ENCODE measurements around the gene C5orf46.
"Not testable (repeated sequence)": the region's sequence is repeated elsewhere in the genome, so short reads cannot be mapped to it uniquely, and the experiment has no call there.

C5orf46 gene

DNA sequence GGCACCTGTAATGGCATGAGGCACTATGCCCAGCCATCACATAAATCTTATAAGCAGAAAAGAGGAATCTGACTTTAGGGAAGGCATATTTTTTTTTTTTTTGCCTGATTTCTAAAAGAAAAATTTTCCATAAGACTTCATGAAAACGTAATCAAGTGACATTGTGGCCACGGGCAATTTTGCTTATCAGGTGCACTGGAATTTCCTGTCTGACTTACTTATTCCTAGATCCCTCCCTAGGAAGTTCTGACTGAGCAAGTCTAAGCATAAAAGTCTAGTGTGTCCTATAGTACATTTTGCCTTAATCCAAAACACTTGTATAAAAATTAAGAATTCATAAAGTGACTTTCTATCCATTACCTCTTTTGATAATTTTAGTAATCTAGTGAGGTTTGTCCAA lies 12.5 kb downstream of the C5orf46 start:
- DNase-seq (ENCODE audit: low read depth), result no peak

DNA sequence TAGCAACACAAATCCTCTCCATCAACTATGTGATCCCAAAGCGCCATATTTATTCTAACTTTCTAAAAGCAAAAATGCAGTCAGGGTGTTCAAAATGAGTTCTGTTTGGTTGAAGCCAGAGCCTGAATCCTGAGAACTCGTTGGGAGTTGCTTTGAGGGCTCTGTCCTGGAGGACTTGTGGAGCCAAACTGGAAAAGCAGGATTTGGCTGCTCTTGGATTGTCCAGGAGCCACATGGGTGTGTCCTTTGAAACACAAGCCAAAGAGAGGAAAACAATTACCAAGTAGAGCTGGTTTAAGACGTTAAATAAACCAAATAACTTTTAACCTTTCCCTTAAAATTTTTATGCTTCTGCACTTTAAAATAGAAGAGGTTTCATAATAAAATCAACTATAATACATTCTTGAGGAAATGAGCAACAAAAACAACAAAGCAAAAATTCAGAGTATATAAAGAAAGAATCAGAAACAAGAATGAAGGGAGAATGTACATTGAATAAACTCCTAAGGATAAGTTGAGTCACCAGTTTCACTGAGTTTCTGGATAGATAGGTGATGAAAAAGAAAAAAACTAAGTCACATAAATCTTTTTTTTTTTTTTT lies 13.5 kb downstream of the C5orf46 start:
- no peak for DNase-seq (ENCODE audit: low read depth)

- DNase-seq (ENCODE audit: low read depth), result no peak
Observed at GRCh38 chr5:147887930-147888329, 18.4 kb downstream of the C5orf46 start.

- no peak for DNase-seq (ENCODE audit: low read depth)
Observed at GRCh38 chr5:147887026-147887627, 19.2 kb downstream of the C5orf46 start.

DNA sequence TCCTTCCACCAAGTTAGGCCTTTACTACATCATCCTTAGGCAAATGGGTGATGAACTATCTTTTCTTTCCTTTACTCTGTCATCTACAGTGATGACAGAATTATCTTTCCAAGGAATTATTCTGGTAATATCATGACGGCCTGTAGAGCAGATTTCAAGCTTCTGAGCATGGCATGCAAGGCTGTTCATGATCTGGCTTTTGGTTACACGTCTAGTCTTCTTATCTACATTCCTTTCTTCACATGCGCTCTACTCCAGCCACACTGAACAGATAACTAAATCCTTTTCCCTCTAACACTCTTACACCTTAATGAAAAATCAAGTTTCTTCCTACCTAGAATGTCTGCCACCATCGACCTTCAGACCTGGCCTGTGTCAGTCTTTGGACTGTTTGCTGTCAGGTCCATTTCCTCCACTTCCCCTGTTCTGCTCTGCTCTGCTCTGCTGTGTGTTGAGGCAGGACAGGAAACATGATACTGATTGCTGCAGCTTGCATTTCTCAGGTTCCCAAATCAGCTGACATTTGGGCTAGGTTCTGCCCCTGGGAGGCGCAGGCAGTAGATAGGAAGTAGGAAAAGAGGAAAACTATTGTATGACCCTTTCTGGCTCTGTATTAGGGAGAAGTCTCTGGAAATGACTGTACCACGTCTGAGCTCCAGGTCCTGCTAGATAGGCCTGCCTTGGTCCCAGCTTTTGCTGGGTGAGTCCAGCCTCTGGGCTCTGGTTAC lies 23.6 kb downstream of the C5orf46 start:
- DNase-seq (ENCODE audit: low read depth), result no peak

DNA sequence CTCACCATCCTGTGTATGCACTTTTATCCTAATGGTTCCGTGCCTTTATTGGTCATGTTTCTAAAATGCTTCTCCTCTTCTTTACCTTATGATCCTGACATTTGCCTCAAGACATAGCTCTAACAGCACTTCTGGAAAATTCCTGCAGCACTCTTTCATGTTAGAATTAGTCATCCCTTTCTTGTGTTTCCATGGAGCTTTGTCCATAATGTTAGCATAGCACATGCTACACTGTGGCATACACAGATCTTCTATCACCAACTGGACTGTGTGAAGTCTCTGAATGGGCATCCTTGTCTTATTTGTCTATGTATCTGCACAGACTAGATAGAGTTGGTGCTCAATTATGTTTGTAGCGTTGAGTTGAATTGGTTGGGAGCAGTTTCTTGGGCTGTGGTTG lies 25.9 kb downstream of the C5orf46 start:
- no peak for DNase-seq (ENCODE audit: low read depth)

- DNase-seq (ENCODE audit: low read depth), result no peak
Observed at GRCh38 chr5:147879784-147880183, 26.6 kb downstream of the C5orf46 start.

GRCh38 chr5:147878066-147878759 lies 28.1 kb downstream of the C5orf46 start, which contains the start of gene SCGB3A2:
Gene SCGB3A2, plus strand, starts transcription at chr5:147878711. Its CDS starts 93 bp downstream, at chr5:147878804.
- DNase-seq (ENCODE audit: low read depth), result no peak

DNA sequence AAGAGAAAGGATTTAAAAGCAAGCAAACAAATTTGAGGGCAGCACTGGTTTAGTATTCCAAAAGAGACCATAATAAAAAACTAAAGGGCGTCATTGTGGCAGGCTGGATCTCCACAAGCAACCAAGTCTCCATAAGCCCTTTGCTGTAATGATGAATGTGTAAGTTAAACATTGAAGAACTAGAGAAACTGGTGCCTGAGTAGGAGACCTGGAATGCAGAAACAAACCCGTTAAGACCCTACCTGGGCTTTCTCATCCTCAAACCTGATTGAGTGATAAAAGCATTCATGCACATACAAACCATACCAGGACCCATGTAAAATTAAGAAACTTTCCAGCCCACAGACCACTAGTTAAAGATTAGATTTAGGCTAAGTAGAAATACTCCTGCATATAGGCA lies 29.7 kb downstream of the C5orf46 start:
- DNase-seq (ENCODE audit: low read depth), result no peak

DNA sequence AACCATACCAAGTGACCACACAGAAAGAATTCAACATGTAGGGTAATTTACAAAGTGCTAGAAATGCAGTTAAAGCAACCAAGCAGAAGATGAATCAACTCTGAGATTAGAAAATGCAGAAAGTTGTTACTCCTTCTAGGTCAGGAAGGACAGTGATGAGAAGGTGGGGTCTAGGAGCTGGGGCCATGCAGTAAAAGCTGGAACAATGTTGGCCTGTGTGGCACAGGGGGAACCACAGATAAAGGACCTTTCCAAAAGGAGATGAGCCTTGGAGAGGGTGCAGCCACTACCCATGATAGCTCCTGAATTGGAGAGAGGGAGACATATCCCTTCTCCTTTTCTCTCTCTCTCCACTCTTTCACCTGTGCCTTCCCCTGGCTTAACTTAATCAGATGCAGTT lies 30.2 kb downstream of the C5orf46 start:
- no peak for DNase-seq (ENCODE audit: low read depth)

- DNase-seq (ENCODE audit: low read depth), result no peak
Observed at GRCh38 chr5:147874910-147875367, 31.4 kb downstream of the C5orf46 start.

GRCh38 chr5:147874118-147874875 lies 32.0 kb downstream of the C5orf46 start:
- DNase-seq (ENCODE audit: low read depth), result not testable (repeated sequence)

DNA sequence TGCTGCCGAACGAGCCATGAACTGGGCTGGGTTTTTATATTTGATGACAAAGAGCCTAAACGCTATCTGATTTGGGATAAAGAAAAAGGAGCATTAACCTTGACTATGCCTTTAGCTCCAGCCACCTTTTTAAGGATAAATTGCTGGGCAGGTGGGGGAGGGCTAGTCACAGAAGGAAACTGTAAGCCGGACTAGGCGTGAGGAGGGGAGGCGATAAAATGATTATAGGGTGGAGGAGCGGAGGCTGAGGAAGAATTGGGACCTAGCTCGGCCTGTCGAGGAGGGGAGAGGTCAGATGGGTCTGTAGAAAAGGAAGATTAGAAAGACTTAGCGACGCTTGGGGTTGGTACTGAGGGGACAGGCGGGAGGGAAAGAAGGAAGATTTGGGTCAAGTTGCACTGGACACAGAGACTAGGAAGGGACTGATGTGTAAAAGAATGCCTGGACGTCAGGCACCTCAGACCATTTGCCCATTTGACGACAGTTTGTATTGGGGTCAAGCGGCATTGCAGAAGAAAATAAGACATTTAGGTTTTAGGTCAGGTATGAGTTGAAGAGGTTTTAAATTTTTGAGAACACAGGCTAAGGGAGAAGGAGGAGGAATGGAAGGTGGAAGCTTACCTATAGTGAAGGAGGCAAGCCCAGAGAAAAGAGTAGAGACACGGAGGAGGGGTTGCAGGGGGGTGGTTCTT lies 33.4 kb downstream of the C5orf46 start:
- DNase-seq (ENCODE audit: low read depth), result not testable (repeated sequence)

DNA sequence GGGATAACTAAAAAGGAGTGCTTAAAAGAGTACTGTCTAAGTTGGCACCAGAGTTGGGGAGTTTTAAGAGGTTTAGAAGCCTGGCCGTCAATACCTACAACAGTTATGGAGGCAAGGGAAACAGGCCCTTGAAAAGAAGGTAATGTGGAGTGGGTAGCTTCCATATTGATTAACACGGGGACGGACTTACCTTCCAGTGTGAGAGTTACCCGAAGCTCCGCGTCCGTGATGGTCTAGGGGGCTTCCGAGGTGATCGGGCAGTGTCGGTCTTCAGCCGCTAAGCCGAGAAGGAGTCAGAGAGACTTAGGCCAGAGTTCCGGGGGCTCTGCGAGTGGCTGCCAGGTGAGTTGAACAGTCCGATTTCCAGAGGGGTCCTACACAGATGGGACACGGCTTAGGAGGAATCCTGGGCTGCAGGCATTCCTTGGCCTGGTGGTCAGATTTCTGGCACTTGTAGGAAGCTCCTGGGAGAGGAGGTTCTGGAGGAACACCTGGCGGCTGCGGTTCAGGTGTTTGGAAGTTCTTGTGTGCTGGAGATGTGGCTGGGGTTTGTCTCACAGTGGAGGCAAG lies 34.3 kb downstream of the C5orf46 start:
- not testable (repeated sequence) for DNase-seq (ENCODE audit: low read depth)

- not testable (repeated sequence) for DNase-seq (ENCODE audit: low read depth)
Observed at GRCh38 chr5:147869892-147870291, 36.4 kb downstream of the C5orf46 start.

- no peak for DNase-seq (ENCODE audit: low read depth)
Observed at GRCh38 chr5:147869112-147869511, 37.2 kb downstream of the C5orf46 start.

DNA sequence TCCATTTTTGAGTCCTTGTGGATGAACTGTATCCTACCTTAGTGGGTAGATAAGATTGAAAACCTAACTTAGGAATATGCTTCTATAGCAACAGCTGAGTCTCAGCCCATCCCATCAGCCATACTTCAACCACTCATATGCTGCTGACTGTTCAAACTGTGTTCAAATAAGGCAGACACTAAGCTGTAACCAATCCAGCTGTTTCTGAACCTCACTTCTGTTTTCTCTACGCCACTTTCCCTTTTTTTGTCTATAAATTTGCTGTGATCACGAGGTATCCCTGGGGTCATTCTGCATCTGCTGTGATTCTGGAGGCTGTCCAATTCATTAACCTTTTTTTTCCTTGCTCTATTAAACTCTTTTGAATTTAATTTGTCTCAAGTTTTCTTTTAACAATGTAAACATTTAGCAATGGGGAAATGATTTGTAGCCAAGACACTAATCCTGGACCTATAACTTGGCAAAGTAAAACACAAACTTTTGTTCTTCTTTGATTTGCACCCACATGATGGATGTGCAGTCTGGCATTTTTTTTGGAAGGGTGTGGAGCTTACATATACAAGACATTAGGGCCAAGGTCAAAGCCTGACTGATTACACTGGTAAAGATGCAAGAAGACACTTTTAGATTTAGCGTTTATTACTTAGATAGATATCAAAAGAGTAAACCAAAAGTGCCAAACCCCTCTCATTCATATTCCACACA lies 42.7 kb downstream of the C5orf46 start:
- no peak for DNase-seq (ENCODE audit: low read depth)

DNA sequence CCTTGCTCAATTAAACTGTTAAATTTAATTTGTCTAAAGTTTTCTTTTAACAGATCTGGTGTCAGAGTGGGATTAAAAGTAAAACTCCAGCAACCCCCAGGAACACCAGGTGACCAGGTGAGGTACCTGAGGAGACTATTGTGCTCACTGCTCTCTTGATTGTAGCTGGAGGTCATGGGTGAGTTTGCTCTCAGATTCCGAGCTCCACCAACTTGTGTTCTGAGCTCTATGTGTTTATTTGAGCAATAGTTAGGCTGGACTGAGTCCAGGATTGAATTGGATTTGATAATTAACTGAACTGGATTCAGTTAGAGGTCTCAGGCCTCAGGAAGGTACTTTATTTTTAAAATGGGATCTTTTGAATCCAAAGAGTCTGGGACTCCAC lies 45.7 kb downstream of the C5orf46 start:
- no peak for DNase-seq (ENCODE audit: low read depth)

DNA sequence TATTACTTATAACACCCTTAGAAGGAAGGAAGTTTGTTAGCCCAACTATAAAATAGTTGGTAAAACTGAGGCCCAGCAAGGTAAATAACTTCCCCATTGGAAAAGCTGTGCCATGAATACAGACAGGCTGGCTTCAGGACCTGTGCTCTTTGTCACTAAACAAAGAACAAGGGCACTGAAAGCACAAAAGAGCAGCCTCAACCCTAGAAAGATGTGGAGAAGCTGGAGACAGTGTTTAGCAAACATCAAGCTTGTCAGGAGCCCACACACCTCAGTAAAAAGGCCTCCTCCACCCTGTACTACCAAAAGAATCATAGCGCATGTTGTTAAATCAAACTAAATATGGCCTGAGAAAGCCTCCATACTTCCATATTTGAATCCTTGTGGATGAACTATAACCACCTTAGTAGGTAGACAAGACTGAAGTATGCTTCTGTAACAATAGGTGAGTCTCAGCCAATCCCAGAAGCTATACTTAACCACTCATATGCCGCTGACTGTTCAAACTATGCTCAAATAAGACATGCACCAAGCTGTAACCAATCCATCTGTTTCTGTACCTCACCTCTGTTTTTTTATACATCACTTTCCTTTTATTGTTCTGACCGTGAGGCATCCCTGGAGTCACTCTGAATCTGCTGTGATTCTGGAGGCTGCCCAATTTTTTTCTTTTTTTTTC lies 46.2 kb downstream of the C5orf46 start:
- no peak for DNase-seq (ENCODE audit: low read depth)

- no peak for DNase-seq (ENCODE audit: low read depth)
Observed at GRCh38 chr5:147858565-147858964, 47.8 kb downstream of the C5orf46 start.

Data from non-pigmented ciliary epithelial cell (primary cell).